AG09309 (cell line): ENCODE results near the gene ID2.

Experiments
- DNase-seq: peaks from one replicate; pipeline ENCODE4 v3.0.0-alpha.2; 2010; ENCODE audit warnings: low read depth
- H3K4me3 ChIP-seq: 2 replicates; pipeline ENCODE4 v1.5.1; 2011; ENCODE audit warnings: mild to moderate bottlenecking, low read depth, low read length, moderate library complexity; ENCODE audit not compliant: control insufficient read depth
- CTCF ChIP-seq: IDR thresholded peaks from 2 replicates; pipeline ENCODE4 v1.5.1; 2011; ENCODE audit warnings: mild to moderate bottlenecking, low read depth, low read length, inconsistent platforms; ENCODE audit not compliant: insufficient read depth, control insufficient read depth; ENCODE audit errors: missing control alignments

ID2 gene

GRCh38 chr2:8643250-8643995 lies 38.4 kb upstream of the ID2 start:
- no peak overlapping the region for H3K4me3 ChIP-seq
- no peak for DNase-seq
- TF ChIP-seq CTCF, result no peak

GRCh38 chr2:8643996-8644356 lies 37.9 kb upstream of the ID2 start:
- TF ChIP-seq CTCF, result no peak
- no peak for DNase-seq
- no peak overlapping the region for H3K4me3 ChIP-seq

- H3K4me3 ChIP-seq, result no peak overlapping the region
- DNase-seq, result no peak
- TF ChIP-seq CTCF, result no peak
These were observed 37.2 kb upstream of the ID2 start for GRCh38 chr2:8644605-8645175.

GRCh38 chr2:8645176-8645831 lies 36.6 kb upstream of the ID2 start:
- no peak overlapping the region for H3K4me3 ChIP-seq
- DNase-seq, result no peak
- TF ChIP-seq CTCF, result no peak

GRCh38 chr2:8646731-8647461 lies 35.0 kb upstream of the ID2 start:
- DNase-seq, result no peak
- no peak overlapping the region for H3K4me3 ChIP-seq
- no peak for TF ChIP-seq CTCF

GRCh38 chr2:8647462-8647857 lies 34.4 kb upstream of the ID2 start:
- DNase-seq, result no peak
- no peak for TF ChIP-seq CTCF
- H3K4me3 ChIP-seq, result no peak overlapping the region
